Keratinocyte (primary cell): ENCODE data around the gene CFAP77.

Source experiments
- CTCF ChIP-seq, 3 experiments: IDR thresholded peaks in 1 of 3; conservative IDR thresholded peaks in 1 of 3; optimal IDR thresholded peaks in 1 of 3; 2 replicates in 2 of 3; 3 replicates in 1 of 3; pipeline versions ENCODE3 to v1.5.1; 2011; ENCODE audit warnings: low read length in 3 of 3, mild to moderate bottlenecking in 3 of 3, moderate library complexity in 2 of 3, control low read depth in 1 of 3, inconsistent platforms in 1 of 3; ENCODE audit not compliant: insufficient read depth in 2 of 3; ENCODE audit errors: extremely low read depth in 1 of 3
- EZH2 ChIP-seq: IDR thresholded peaks from one replicate; pipeline ENCODE4 v1.6.1; 2012; ENCODE audit warnings: inconsistent platforms, mild to moderate bottlenecking, low read length, moderate library complexity

DNA sequence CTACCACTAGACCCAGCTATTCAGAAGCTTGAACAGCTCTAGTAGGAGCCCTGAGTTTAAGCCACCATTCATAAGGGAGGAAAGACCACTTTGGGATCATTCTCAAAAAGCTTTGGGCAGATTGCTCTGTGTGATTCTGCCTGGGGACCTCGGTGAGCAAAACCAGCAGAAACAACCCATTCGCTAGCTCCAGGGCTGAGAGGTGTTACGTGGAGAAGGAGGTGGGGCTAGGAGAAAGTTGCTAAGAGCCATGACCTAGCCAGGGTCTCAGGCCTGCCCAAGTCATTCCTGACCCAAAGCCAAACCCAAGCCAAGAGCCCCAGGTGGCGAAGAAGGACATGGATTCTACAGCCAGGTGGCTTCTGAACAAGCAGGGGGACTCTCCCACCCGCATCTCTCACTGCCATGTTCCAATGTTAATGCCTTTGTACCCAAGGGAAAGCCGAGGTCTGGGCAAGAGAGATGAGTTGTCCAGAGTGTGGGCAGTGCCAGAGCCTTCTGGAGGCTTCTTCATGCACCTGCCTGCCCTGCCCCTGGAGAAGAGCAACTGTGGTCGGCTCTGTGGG, 168.4 kb downstream of the CFAP77 start:
- TF ChIP-seq CTCF (optimal IDR thresholded peaks at IDR 0.05 in 1 of 3, IDR thresholded peaks at IDR 0.05 in 1 of 3, conservative IDR thresholded peaks at IDR 0.05 in 1 of 3; ENCODE audit: extremely low read depth in 1 of 3, insufficient read depth in 2 of 3, low read length in 3 of 3) (no peak), EZH2 (peak; percentile 78)
